RWPE1 (cell line): Measurements from ENCODE around the gene OSBPL10.

Experiments
- CTCF ChIA-PET: fragments of 350-600 bp; sonication (Branson Sonifier 250); formaldehyde crosslinking; extraction: SDS; loops from one replicate; lab custom pipeline; 2021; lab: Yijun Ruan, JAX
- POLR2A ChIA-PET: fragments of 400-600 bp; formaldehyde crosslinking; extraction: SDS; loops from one replicate; lab custom pipeline; 2020; ENCODE audit warnings: antibody characterized with exemption; ENCODE audit not compliant: low non-redundant PET; lab: Yijun Ruan, JAX
- DNase-seq: peaks from one replicate; pipeline ENCODE4 v3.0.0; 2012; ENCODE audit warnings: low spot score
- H3K27ac ChIP-seq: fragments of 450-650 bp; 2 replicates; pipeline ENCODE4 v1.5.1; 2017
- CTCF ChIP-seq: fragments of 450-650 bp; conservative IDR thresholded peaks from 2 replicates; pipeline ENCODE4 v1.5.1; 2017; ENCODE audit warnings: low read depth, mild to moderate bottlenecking

The OSBPL10 gene

GRCh38 chr3:31848911-31849310, 132.2 kb downstream of the OSBPL10 start:
- no peak overlapping the region for H3K27ac ChIP-seq
- TF ChIP-seq CTCF = no peak
- no peak for DNase-seq
- CTCF ChIA-PET = no interaction called here
- POLR2A ChIA-PET = no interaction called here

GRCh38 chr3:31848163-31848818, 132.8 kb downstream of the OSBPL10 start:
- H3K27ac ChIP-seq = no peak overlapping the region
- DNase-seq = no peak
- no peak for TF ChIP-seq CTCF
- ChIA-PET POLR2A (no interaction called here), CTCF (no interaction called here)

GRCh38 chr3:31847760-31848159, 133.3 kb downstream of the OSBPL10 start:
- ChIA-PET CTCF (no interaction called here), POLR2A (no interaction called here)
- DNase-seq = no peak
- TF ChIP-seq CTCF = no peak
- no peak overlapping the region for H3K27ac ChIP-seq

GRCh38 chr3:31841515-31841914, 139.5 kb downstream of the OSBPL10 start:
- CTCF ChIA-PET = no interaction called here
- DNase-seq = no peak
- POLR2A ChIA-PET = no interaction called here
- H3K27ac ChIP-seq = no peak overlapping the region
- TF ChIP-seq CTCF = no peak

- ChIA-PET CTCF (no interaction called here), POLR2A (no interaction called here)
- H3K27ac ChIP-seq = no peak overlapping the region
- no peak for DNase-seq
- TF ChIP-seq CTCF = no peak
Observed at GRCh38 chr3:31840252-31840651, 140.8 kb downstream of the OSBPL10 start.

GRCh38 chr3:31839144-31839917, 141.7 kb downstream of the OSBPL10 start:
- H3K27ac ChIP-seq = no peak overlapping the region
- no peak for DNase-seq
- no peak for TF ChIP-seq CTCF
- ChIA-PET POLR2A (interaction anchor here (0.6 kb wide), 1 partner anchor 73 kb away, joined by 3 read pairs; no protein-coding TSS in a partner anchor), CTCF (no interaction called here)
